GM20431 (cell line): ENCODE data around the gene SDSL.

Experiments used
- in situ Hi-C: fragments of 300-500 bp; cut with MseI, MboI; formaldehyde crosslinking; loops from one replicate; pipeline ENCODE4 v1.15.0; 2020; ENCODE audit warnings: low sequenced_read_pairs; ENCODE audit not compliant: unreplicated experiment

Gene SDSL

DNA sequence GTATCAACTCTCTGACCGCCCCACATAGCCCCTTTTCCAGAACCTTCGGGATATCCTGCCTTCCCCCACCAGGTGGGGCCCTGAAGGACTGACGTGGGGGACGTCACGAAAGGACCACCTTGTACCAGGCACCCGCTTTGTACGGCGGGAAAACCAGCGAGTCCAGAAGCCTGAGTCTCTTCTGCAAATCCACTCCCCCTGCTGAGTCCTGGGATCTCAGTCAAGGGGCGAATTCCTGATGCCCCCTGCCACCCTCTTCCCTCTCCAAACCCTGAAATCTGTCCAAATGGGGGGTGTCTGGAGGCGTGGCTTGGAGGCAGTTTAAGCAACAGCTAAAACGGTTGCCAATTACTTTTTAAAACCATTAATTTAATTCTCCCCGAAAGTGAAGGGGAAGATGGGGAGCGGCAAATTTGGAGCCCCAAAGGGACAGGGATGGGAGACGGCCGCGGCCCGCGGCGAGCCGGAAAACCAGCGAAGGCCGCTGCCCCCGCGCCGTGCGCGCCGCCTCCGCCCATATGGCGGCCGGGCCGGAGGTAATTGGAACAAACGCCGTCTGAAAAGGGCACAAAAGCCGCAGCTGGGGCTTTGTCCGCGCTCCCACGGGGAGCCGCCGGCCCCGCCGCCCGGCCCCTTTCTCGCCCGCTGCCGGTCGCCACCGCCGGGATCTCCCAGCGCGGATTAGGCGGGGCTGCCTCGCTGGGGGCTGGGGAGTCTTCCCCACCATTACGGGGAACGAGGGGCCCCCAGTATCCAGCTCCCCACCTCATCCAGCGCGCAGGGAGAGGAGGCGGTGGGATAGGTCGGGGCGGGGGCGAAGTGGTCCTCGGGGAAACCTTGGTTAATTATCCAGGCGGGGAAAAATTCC, 42.9 kb downstream of the SDSL start:
- in situ Hi-C loops = no loop called here

DNA sequence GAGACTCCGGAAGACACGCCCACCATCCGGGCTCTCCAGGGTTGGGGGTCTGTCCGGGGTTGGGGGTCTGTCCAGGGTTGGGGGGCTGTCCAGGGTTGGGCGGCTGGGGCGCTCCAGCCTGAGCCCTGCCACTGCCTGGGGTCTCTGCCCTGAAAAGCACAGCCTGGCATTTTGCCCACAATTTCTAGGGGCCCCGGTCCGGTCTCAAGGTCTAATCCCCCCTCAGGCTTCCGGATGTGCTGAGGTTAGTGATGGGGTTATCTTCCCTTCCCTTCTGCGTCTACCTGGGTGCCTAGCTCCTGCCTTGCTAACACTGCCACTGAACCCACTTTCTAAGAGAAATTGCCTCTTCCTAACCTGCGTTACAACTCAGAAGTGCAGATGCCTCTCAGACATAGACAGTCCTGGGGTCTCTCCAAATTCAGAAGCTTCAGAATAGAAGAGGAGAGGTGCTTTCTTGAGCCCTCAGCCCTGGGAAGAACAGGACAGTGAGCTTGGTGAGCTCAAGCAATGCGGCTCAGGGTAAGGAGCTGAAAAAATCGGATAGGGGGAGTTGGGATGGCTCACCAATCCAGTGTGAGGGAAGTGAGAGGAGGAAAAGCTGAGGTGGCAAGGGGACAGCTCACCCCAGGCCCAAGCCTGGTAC, 43.8 kb downstream of the SDSL start:
- in situ Hi-C loops = no loop called here

DNA sequence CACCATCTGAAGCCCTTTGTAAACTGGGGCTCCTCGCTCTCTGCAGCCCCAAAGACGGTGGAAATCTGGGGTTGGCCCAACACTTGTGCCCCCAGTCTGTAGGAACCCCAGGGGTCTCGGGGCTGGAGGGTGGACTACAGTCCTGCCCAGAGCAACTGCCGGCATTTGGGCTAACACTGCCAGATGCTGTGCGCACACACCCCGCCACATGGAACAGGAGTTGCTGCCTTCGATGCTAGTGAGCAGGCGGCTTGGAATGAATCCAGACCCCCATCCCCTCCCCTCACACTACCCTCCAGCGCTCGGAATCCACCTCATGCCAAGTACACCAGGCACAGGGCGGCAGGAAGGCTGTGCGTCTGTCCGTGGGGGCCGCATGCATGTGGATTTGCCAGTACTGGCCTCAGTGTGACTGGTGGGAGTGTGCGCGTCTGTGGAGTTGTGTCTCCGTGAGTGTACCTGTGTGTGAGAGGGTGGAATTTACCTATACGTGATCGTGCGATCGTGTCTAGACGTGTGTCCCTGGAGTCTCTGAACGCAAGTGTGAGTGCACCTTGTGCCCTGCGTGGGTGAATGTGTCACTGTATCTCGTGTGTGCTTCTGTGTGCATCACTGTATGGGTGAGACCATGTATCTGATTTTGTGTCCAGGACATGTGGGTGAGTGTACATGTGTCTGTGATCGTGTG, 44.4 kb downstream of the SDSL start:
- in situ Hi-C loops = no loop called here

DNA sequence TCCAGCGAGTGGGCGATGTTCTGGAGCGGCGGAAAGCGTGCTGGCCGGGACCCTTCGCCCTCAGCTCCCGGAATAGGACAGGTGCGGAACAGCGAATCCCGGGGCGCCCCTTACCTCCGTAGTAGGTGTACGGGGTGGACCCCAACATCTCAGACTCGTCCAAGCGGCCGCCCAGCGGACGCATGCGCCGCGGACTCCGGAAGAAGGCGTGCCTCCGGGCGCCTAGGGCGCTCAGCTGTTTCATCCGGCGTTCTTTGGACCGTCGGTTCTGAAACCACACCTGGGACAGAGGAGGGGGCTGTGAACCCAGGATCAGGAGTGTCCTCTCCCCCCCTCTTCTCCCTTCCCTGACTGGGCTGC, 44.9 kb downstream of the SDSL start:
- in situ Hi-C loops = no loop called here

DNA sequence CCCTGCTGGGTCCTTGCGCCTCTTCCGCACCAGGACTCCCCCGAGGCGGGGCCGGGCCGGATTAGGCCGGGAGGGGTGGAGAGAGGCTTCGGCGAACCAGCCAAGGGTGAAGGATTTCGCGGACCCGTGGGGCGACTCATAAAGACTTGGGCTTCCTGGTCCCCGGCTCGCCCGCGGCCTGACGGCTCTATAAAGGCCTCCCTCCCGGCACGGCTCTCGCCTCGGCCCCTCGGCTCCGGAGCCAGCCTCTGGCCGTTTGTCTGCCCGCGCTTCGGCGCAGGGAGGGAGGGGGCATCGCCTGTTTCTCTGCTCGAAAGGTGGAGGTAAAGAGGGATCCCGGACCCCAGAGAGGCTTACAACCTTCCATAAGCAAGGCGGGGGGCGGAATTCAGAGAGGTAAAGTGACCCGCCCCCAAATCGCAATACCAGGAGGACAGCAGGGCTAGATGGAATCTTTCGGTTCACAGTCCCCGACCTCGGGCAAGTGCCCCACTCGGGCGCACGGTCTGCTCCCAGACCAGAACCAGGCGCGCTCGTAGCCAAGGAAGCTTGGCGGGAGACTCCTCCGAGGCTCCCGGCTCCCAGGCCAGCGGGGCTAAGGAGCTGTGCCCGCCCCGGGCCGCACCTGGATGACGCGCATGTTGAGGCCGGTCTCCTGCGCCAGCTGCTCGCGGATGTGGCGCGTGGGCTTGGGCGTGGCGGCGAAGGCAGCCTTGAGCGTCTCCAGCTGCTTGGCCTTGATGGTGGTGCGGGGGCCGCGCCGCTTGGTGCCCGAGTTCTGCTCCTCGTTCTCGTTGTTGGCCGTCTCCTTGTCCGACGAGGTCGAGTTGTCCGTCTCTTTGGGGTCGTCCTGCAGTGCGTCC, 45.6 kb downstream of the SDSL start:
- in situ Hi-C loops = no loop called here

DNA sequence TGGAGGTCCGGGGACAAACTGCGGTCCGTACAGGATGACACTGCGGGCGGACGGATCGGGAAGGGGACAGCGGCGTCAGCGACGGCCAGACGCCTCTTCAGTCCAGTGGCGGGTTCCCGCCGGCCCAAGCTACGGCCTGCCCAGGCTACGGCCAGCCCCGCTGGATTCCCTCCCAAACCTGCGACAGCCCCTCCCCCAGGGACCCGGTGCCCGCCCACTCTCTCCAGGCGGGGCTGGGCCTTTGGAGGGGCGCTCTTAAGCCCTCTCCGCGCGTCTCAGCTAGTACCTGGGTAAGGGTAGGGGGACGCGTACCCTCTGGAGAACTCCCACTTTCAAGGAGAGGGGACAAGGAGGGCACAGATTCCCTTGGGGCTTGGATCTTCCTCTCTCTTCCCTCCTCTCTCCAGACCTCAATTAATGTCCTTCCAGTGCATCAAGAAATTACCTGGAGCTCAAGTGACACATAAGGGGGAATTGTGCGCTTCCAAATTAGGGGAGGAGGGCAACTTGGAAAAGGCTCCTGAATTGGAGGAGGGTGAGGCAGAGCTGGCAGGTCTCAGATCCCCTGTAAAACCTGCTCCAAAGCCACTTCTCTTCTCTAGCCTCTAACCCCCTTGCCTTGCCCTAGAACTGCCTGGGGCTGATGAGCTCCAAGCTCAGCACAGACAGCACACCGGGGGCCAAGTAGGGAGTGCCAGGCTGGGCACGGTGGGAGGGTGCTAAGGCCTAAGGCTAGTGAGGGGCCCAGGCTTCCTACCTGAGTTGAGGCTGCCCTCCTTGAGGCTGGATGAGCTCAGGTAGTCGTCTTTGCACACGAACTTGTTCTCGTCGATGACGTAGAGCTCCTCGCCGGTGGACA, 46.4 kb downstream of the SDSL start:
- in situ Hi-C loops = no loop called here

DNA sequence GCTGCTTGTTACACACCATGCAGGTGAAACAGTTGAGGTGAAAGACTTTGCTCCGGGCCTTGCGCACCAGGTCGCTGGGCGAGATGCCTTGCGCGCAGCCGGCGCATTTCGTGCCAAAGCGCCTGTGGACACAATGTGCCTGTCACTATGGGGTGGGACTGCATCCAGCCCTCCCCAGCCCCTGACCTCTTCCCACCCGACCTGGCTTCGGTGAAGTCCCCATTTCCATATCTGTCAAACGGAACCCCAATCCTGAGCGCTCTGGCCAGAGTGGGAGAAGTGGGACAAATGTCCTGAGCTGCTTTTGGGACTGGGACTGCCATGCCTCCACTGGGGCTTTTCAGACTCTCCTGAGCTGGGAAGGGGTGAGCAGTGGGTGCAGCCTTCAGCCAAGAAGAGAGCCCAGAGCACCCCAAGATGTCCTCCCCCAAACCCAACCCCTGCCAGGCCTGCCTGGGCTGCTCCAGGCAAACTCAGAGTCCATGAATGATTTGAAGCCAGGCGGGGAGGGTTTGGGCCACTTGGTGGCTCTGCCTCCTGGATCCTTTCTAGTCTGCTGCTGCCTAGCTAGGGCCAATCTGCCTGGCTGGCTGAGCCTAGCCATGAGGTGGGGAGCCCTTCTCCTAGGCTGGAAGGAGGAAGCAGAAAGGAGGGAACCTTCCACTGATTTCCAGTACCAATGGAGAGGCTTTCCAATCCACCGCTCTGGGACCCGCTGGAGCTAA, 47.2 kb downstream of the SDSL start:
- in situ Hi-C loops = no loop called here

DNA sequence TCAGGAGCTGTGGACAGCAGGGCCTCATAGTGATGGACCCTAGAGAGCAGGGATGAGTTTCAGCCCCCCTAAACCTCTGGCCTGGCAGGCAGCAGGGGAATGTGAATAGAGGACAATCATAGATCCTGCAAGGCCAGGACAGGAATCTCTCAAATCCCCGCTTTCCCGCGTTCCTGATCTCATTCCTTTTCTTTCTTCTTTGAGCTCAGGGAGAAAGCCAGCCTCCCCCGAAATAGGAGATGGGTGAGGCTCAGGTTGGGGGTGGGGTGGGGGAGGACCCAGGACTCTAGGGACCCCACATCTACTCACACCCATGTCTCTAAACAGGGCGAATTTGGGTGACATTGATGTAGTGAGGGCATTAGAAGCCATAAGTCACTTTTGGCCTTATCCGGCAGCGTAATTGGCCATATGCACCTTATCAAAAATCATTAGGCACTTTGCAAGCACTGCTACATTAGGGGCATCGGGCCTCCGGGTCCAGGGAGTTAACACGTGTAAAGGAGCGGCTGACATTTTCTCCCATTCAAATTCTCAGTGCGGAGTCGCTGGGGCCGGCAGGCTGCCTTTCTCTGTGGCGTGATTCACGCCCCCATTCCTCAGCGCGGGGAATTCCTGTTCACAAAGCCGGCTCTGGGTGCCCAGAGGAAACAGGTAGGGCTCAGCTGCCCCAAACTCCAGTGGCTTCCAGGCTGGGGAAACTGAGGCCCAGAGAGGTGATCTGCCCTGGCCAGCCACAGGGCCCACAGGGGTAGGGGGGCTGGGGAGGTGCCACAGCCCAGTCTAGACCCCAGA, 48.0 kb downstream of the SDSL start:
- in situ Hi-C loops = no loop called here

DNA sequence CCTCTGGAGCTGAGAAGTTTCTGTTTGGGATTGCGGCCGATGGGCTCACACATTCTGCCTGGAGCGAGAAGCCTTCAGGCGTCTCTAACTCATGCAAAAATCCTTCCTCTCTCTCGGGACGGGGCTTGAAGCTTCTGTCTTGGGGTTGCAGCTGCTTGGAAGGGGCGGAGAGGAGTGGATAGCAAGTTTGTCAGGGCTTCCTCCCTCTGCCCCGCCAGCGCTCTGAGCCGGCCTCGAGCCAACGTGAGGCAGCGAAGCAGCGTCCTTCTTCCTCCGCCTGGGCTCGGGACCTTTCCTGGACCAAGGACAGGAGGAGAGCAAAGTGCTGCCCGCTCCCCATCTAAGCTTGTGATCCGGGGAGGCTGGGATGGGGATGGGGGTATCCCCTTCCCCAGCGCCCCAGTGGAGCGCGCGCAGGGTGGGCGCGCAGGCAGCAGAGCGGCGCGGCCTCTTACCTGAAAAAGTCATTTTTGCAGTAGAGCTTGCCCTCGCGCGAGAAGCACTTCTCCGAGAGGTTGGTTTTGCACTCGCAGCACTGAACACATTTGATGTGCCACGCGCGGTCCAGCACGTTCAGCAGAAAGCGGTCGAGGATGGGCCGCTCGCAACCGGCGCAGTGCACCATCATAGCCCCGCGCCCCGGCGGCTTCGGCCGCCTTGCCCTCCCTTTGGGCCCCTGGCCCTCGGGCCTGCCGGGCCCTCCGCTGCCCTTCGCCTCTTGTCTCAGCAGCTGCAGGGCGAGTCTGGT, 48.9 kb downstream of the SDSL start:
- in situ Hi-C loops = no loop called here

DNA sequence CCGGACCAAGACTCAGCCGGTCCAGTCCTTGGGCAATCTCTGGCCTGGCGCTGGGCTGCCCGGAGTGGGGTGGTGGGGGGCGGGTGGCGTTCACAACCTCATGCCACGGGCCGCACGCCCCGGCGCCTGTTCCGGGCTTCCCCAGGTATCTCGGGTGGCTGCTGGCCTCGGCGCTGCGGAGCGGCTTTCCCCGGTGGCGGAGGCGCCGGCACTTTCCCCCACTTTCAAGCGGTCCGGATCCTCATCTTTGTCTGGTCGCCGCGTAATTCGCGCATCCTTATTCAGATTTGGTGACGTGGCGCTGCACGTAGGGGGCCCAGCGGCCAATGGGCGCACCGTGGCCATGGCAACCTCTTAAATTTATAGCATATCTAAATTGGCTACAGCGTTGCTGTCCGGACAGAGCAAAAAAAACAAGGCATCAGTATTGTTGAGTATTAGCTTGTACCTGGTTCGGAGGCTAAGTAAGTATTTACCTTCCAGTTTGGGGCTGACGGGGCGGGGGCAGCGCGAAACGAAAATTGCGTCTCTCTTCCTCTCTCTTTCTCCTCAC, 49.5 kb downstream of the SDSL start, which contains the start of gene LHX5:
TSS of gene LHX5 (minus strand) at position 253 of the 553 bp plus-strand sequence. CDS start 373 bp downstream, outside the sequence.
- in situ Hi-C loops = no loop called here

DNA sequence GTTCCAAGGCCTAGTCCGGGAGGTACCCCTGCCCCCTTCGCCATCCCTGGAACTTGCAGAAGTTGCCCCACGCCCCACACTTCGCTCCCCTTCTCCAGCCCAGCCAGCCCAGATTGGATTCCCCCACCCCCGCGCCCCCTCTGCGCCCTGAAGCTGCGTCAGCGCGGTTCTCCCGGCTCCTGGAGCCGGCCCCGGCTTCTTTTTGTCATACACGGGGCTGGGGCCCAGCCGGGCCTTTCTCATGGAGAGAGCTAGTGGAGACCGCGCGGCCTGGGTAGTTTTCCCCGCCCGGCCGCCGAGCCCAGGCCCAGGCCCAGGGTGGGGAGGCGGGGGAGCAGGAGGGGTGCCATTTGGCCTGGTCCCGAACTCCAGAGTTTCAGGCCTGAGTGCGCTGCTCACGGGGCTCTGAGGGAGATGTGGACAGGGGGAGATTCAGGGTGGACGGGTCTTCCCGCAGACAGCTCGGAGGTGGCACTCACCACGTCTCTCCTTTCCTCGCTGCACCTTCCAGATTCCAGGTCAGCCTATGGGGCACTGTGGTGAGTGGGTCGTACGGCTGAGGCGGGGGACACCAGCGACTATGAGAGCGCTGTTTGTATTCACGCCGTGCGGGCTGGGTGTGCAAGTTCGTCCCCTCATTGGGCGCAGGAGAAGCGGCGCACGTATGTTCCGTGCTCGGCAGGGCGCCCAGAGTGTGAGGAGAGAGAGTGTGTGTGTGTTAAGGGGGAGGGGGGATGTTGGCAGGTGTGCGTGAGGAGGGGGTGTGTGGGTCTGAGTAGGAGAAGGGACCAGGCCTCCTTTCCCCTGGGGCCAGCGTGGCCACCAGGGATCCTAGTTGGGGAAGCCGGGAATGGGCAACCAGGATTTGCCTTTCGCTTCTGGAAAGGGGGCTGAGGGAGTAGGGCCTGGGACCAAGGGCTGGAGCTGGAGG, 50.3 kb downstream of the SDSL start:
- in situ Hi-C loops = no loop called here

DNA sequence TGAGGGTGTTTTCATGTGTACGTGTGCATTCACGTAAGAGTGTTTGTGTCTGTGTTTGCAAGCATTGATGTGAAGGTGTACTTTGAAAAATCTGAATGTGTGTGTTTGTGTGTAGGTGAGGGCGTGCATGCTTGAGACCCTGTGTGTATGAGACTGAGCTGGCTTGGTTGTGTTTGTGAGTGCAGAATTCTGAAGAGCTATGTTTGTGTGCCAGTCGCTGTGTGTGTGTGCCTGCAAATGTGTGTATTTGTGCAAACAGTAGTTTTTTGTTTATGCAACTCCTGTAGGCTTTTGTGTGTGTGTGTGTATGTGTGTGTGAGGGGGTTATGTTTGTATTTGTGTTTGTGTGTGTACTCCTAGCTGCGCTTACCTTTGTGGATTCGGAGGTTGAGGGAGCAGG, 51.2 kb downstream of the SDSL start:
- in situ Hi-C loops = no loop called here

DNA sequence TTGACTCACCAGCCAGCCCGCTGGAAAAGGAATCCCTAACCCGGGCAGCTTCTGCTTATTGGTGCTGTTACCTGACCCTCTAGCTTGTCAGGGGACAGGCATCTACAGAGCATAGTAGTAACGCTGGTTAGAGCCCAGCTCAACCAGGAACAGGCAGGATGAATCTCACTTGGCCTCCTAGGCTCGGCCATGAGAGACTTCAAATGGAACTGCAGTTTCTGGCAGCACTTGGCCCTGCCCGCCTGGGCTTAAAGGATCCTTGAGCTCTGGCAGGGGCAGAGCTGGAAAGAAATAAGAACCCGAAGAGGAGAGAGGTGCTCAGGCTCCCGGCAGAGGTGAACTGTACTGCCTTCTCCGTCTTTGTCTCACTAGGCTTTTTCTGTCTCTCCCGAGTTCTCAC, 51.8 kb downstream of the SDSL start:
- in situ Hi-C loops = no loop called here

DNA sequence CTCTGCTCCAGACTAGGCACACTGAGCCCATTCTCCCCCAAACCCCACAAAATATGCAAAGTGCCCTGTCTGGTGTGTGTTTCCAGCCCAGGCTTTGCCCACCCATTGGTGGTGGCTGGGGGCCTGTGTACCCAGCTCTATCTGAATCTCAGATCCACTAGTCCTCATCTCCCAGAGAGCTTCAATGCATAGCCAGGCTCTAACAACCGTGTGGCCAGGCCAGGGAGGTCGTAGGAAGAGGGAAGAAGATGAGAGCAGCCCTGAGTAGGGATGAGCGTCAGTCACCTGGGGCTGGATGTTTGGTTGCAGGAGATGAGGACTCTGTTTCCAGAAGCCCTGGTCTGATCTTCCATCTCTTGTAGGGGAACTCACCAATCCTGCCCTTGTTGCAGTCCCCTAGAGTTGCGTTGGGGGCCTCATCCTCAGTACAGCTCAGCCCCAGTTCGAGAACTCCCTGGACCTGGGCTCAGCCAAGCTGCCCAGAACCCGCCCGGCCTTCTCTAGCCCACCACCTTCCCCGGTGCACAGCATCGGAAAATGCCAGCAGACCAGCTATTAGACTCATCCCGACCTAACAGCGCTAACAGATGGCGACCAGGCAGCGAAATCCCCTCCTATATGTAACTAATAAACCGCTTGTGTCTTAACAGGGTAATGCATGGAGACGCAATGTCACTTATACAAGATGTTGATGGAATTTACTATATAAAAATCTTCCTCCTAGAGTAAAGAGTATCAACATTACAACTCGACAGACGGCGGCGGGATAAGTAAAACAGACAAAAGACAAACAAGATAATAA, 52.7 kb downstream of the SDSL start:
- in situ Hi-C loops = no loop called here
